ENCODE measurements around the gene LDLRAD3.

Gene LDLRAD3

GRCh38 chr11:36098087-36098486 is 154.2 kb downstream of the LDLRAD3 start:
- ATAC-seq, result no peak
- no peak for TF ChIP-seq POU6F1 (CRISPR knock-in tag; IDR thresholded peaks at IDR 0.05; ENCODE audit: borderline replicate concordance, low read depth)
- no peak for TF ChIP-seq ESRRG (CRISPR knock-in tag; IDR thresholded peaks at IDR 0.05)
- no peak for TF ChIP-seq TOX (CRISPR knock-in tag; IDR thresholded peaks at IDR 0.05; ENCODE audit: borderline replicate concordance)
- no peak for TF ChIP-seq TSHZ2 (CRISPR knock-in tag; IDR thresholded peaks at IDR 0.05)
- TF ChIP-seq ZNF565 (CRISPR knock-in tag; conservative IDR thresholded peaks at IDR 0.05; ENCODE audit: low read depth), result no peak
- no peak for TF ChIP-seq RARB (CRISPR knock-in tag; IDR thresholded peaks at IDR 0.05)
- TF ChIP-seq CSDC2 (CRISPR knock-in tag; IDR thresholded peaks at IDR 0.05), result no peak

- no peak for ATAC-seq
- TF ChIP-seq ZNF8 (CRISPR knock-in tag; IDR thresholded peaks at IDR 0.05) (no peak), ZFP30 (CRISPR knock-in tag; IDR thresholded peaks at IDR 0.05) (no peak), SNAI2 (CRISPR knock-in tag; IDR thresholded peaks at IDR 0.05) (no peak), ZC3H10 (CRISPR knock-in tag; IDR thresholded peaks at IDR 0.05) (no peak), ISL1 (CRISPR knock-in tag; IDR thresholded peaks at IDR 0.05) (no peak), PATZ1 (CRISPR knock-in tag; IDR thresholded peaks at IDR 0.05; ENCODE audit: borderline replicate concordance) (no peak), ESRRG (CRISPR knock-in tag; IDR thresholded peaks at IDR 0.05) (no peak)
These were observed 155.1 kb downstream of the LDLRAD3 start for GRCh38 chr11:36098853-36099375.

GRCh38 chr11:36101466-36101865 is 157.6 kb downstream of the LDLRAD3 start:
- no peak for ATAC-seq
- no peak for TF ChIP-seq ZC3H10 (CRISPR knock-in tag; IDR thresholded peaks at IDR 0.05)
- no peak for TF ChIP-seq ISL1 (CRISPR knock-in tag; IDR thresholded peaks at IDR 0.05)
- no peak for TF ChIP-seq POU6F1 (CRISPR knock-in tag; IDR thresholded peaks at IDR 0.05; ENCODE audit: borderline replicate concordance, low read depth)
- no peak for TF ChIP-seq GLIS3 (CRISPR knock-in tag; IDR thresholded peaks at IDR 0.05)
- TF ChIP-seq CSRNP3 (CRISPR knock-in tag; IDR thresholded peaks at IDR 0.05), result no peak
- no peak for TF ChIP-seq ESRRG (CRISPR knock-in tag; IDR thresholded peaks at IDR 0.05)
- TF ChIP-seq CSDC2 (CRISPR knock-in tag; IDR thresholded peaks at IDR 0.05), result no peak
- no peak for TF ChIP-seq ZFP3 (CRISPR knock-in tag; IDR thresholded peaks at IDR 0.05)
- TF ChIP-seq PPARA (CRISPR knock-in tag; IDR thresholded peaks at IDR 0.05; ENCODE audit: borderline replicate concordance), result no peak
- no peak for TF ChIP-seq ARNTL (CRISPR knock-in tag; IDR thresholded peaks at IDR 0.05; ENCODE audit: borderline replicate concordance, low read depth)
- TF ChIP-seq OSR1 (CRISPR knock-in tag; IDR thresholded peaks at IDR 0.05), result no peak

- ATAC-seq, result no peak
- no peak for TF ChIP-seq ZFP30 (CRISPR knock-in tag; IDR thresholded peaks at IDR 0.05)
- no peak for TF ChIP-seq ARNTL (CRISPR knock-in tag; IDR thresholded peaks at IDR 0.05; ENCODE audit: borderline replicate concordance, low read depth)
- TF ChIP-seq ISL1 (CRISPR knock-in tag; IDR thresholded peaks at IDR 0.05), result no peak
- no peak for TF ChIP-seq CSDC2 (CRISPR knock-in tag; IDR thresholded peaks at IDR 0.05)
- TF ChIP-seq RARB (CRISPR knock-in tag; IDR thresholded peaks at IDR 0.05), result no peak
- no peak for TF ChIP-seq PATZ1 (CRISPR knock-in tag; IDR thresholded peaks at IDR 0.05; ENCODE audit: borderline replicate concordance)
These were observed 159.0 kb downstream of the LDLRAD3 start for GRCh38 chr11:36102868-36103267.

Data from SK-N-SH treated with all-trans-retinoic acid at 6 μM for 48 hours (cell line).